Measurements from ENCODE around the gene CAMK2D.

Gene CAMK2D

GRCh38 chr4:113785781-113786180, 24.2 kb upstream of the CAMK2D start:
- TF ChIP-seq CTCF (IDR thresholded peaks at IDR 0.05; ENCODE audit: extremely low read depth, missing control alignments) = no peak
- DNase-seq (ENCODE audit: low spot score) = no peak

GRCh38 chr4:113784497-113785250, 23.1 kb upstream of the CAMK2D start:
- DNase-seq (ENCODE audit: low spot score) = no peak
- TF ChIP-seq CTCF (IDR thresholded peaks at IDR 0.05; ENCODE audit: extremely low read depth, missing control alignments) = no peak

GRCh38 chr4:113783701-113784100, 22.2 kb upstream of the CAMK2D start:
- DNase-seq (ENCODE audit: low spot score) = no peak

GRCh38 chr4:113783289-113783688, 21.8 kb upstream of the CAMK2D start:
- no peak for DNase-seq (ENCODE audit: low spot score)
- TF ChIP-seq CTCF (IDR thresholded peaks at IDR 0.05; ENCODE audit: extremely low read depth, missing control alignments) = no peak

More at GRCh38 chr4:113783701-113784100, 22.2 kb upstream of the CAMK2D start:
- TF ChIP-seq CTCF (IDR thresholded peaks at IDR 0.05; ENCODE audit: extremely low read depth, missing control alignments) = no peak

- peak; percentile 48 for DNase-seq (ENCODE audit: low spot score)
- peak; percentile 33 for TF ChIP-seq CTCF (IDR thresholded peaks at IDR 0.05; ENCODE audit: extremely low read depth, missing control alignments)
Measured at GRCh38 chr4:113781439-113782040, 20.0 kb upstream of the CAMK2D start.

- TF ChIP-seq CTCF (IDR thresholded peaks at IDR 0.05; ENCODE audit: extremely low read depth, missing control alignments) = no peak
- DNase-seq (ENCODE audit: low spot score) = no peak
Measured at GRCh38 chr4:113776679-113777078, 15.1 kb upstream of the CAMK2D start.

GRCh38 chr4:113776016-113776415, 14.5 kb upstream of the CAMK2D start:
- no peak for TF ChIP-seq CTCF (IDR thresholded peaks at IDR 0.05; ENCODE audit: extremely low read depth, missing control alignments)
- DNase-seq (ENCODE audit: low spot score) = no peak
